Fibroblast of skin of right quadriceps (primary cell): ENCODE results near the gene PATJ.
"Not testable (repeated sequence)": the region's sequence is repeated elsewhere in the genome, so short reads cannot be mapped to it uniquely, and the experiment has no call there.

Experiments used
- DNase-seq: peaks from one replicate; pipeline ENCODE4 v3.0.0-alpha.2; 2013

The PATJ gene

GRCh38 chr1:61953790-61954150 is 211.5 kb downstream of the PATJ start:
- no peak for DNase-seq

GRCh38 chr1:61955261-61955660 is 213.0 kb downstream of the PATJ start:
- DNase-seq = no peak

- DNase-seq = no peak
Measured at GRCh38 chr1:61956016-61956645, 213.9 kb downstream of the PATJ start.

- DNase-seq = no peak
Measured at GRCh38 chr1:61956784-61957183, 214.5 kb downstream of the PATJ start.

- no peak for DNase-seq
Measured at GRCh38 chr1:61961009-61961408, 218.7 kb downstream of the PATJ start.

GRCh38 chr1:61962631-61963030 is 220.4 kb downstream of the PATJ start:
- DNase-seq = no peak

GRCh38 chr1:61966450-61967225 is 224.4 kb downstream of the PATJ start:
- DNase-seq = not testable (repeated sequence)

GRCh38 chr1:61967750-61968149 is 225.5 kb downstream of the PATJ start:
- DNase-seq = no peak

- DNase-seq = no peak
Measured at GRCh38 chr1:61968869-61969268, 226.6 kb downstream of the PATJ start.

GRCh38 chr1:61973100-61973837 is 231.0 kb downstream of the PATJ start:
- DNase-seq = no peak

GRCh38 chr1:61975638-61976037 is 233.4 kb downstream of the PATJ start:
- no peak for DNase-seq

- no peak for DNase-seq
Measured at GRCh38 chr1:61976566-61976965, 234.3 kb downstream of the PATJ start.

GRCh38 chr1:61978796-61979195 is 236.5 kb downstream of the PATJ start:
- DNase-seq = no peak

GRCh38 chr1:61979729-61980128 is 237.4 kb downstream of the PATJ start:
- no peak for DNase-seq

GRCh38 chr1:61980561-61980960 is 238.3 kb downstream of the PATJ start:
- DNase-seq = peak; percentile 43

GRCh38 chr1:61981870-61982660 is 239.8 kb downstream of the PATJ start:
- DNase-seq = no peak

- no peak for DNase-seq
Measured at GRCh38 chr1:61983236-61983635, 241.0 kb downstream of the PATJ start.

- peak; percentile 20 for DNase-seq
Measured at GRCh38 chr1:61992257-61992656, 250.0 kb downstream of the PATJ start.

- DNase-seq = peak; percentile 33
Measured at GRCh38 chr1:61993331-61993961, 251.2 kb downstream of the PATJ start.

- DNase-seq = no peak
Measured at GRCh38 chr1:61995641-61996040, 253.4 kb downstream of the PATJ start.

GRCh38 chr1:61997123-61997522 is 254.8 kb downstream of the PATJ start:
- DNase-seq = no peak

- DNase-seq = no peak
Measured at GRCh38 chr1:62003777-62004176, 261.5 kb downstream of the PATJ start.

- DNase-seq = no peak
Measured at GRCh38 chr1:62006690-62007089, 264.4 kb downstream of the PATJ start.
